ENCODE results near the gene LYPD6.
"Not testable (repeated sequence)": the region's sequence is repeated elsewhere in the genome, so short reads cannot be mapped to it uniquely, and the experiment has no call there.

LYPD6 gene

GRCh38 chr2:149330127-149331022, at the start of gene LYPD6:
TSS of gene LYPD6 (plus strand) at chr2:149330587. CDS start at chr2:149437709, 107,122 bp downstream.
- Histone ChIP-seq H3K9ac (ENCODE audit: low read depth, low read length) (peak within 1 kb of the TSS; percentile 48), H3K4me3 (ENCODE audit: low read depth, low read length) (peak within 1 kb of the TSS; percentile 90), H3K36me3 (ENCODE audit: control insufficient read depth, insufficient read depth, low read length) (no peaks in the 10 kb centered on the region), H3K9me3 (ENCODE audit: control insufficient read depth, insufficient read depth, low read length) (no peaks in the 10 kb centered on the region), H3K27me3 (ENCODE audit: control insufficient read depth, insufficient read depth, low read length) (peaks cover 8% of the 10 kb centered on the region), H3K4me1 (ENCODE audit: control insufficient read depth, insufficient read depth, low read length) (peaks cover 12% of the 10 kb centered on the region)

GRCh38 chr2:149281441-149281840, 48.9 kb upstream of the LYPD6 start:
- H3K4me1 ChIP-seq (ENCODE audit: control insufficient read depth, insufficient read depth, low read length) = no peaks in the 10 kb centered on the region
- no peak overlapping the region for H3K9ac ChIP-seq (ENCODE audit: low read depth, low read length)
- no peaks in the 10 kb centered on the region for H3K27me3 ChIP-seq (ENCODE audit: control insufficient read depth, insufficient read depth, low read length)
- no peaks in the 10 kb centered on the region for H3K9me3 ChIP-seq (ENCODE audit: control insufficient read depth, insufficient read depth, low read length)
- H3K4me3 ChIP-seq (ENCODE audit: low read depth, low read length) = no peak overlapping the region
- H3K36me3 ChIP-seq (ENCODE audit: control insufficient read depth, insufficient read depth, low read length) = no peaks in the 10 kb centered on the region

GRCh38 chr2:149290662-149291061, 39.7 kb upstream of the LYPD6 start:
- Histone ChIP-seq H3K27me3 (ENCODE audit: control insufficient read depth, insufficient read depth, low read length) (peaks cover 7% of the 10 kb centered on the region), H3K9ac (ENCODE audit: low read depth, low read length) (no peak overlapping the region), H3K4me1 (ENCODE audit: control insufficient read depth, insufficient read depth, low read length) (peaks cover 29% of the 10 kb centered on the region), H3K36me3 (ENCODE audit: control insufficient read depth, insufficient read depth, low read length) (no peaks in the 10 kb centered on the region), H3K4me3 (ENCODE audit: low read depth, low read length) (no peak overlapping the region), H3K9me3 (ENCODE audit: control insufficient read depth, insufficient read depth, low read length) (no peaks in the 10 kb centered on the region)

GRCh38 chr2:149291881-149292280, 38.5 kb upstream of the LYPD6 start:
- Histone ChIP-seq H3K4me1 (ENCODE audit: control insufficient read depth, insufficient read depth, low read length) (peaks cover 29% of the 10 kb centered on the region), H3K9ac (ENCODE audit: low read depth, low read length) (no peak overlapping the region), H3K4me3 (ENCODE audit: low read depth, low read length) (no peak overlapping the region), H3K27me3 (ENCODE audit: control insufficient read depth, insufficient read depth, low read length) (peaks cover 10% of the 10 kb centered on the region), H3K36me3 (ENCODE audit: control insufficient read depth, insufficient read depth, low read length) (no peaks in the 10 kb centered on the region), H3K9me3 (ENCODE audit: control insufficient read depth, insufficient read depth, low read length) (no peaks in the 10 kb centered on the region)

GRCh38 chr2:149296031-149296430, 34.4 kb upstream of the LYPD6 start:
- H3K9ac ChIP-seq (ENCODE audit: low read depth, low read length) = no peak overlapping the region
- no peaks in the 10 kb centered on the region for H3K36me3 ChIP-seq (ENCODE audit: control insufficient read depth, insufficient read depth, low read length)
- H3K4me3 ChIP-seq (ENCODE audit: low read depth, low read length) = no peak overlapping the region
- H3K9me3 ChIP-seq (ENCODE audit: control insufficient read depth, insufficient read depth, low read length) = no peaks in the 10 kb centered on the region
- peaks cover 10% of the 10 kb centered on the region for H3K27me3 ChIP-seq (ENCODE audit: control insufficient read depth, insufficient read depth, low read length)
- peaks cover 22% of the 10 kb centered on the region for H3K4me1 ChIP-seq (ENCODE audit: control insufficient read depth, insufficient read depth, low read length)

- H3K4me1 ChIP-seq (ENCODE audit: control insufficient read depth, insufficient read depth, low read length) = no peaks in the 10 kb centered on the region
- no peak overlapping the region for H3K9ac ChIP-seq (ENCODE audit: low read depth, low read length)
- no peaks in the 10 kb centered on the region for H3K36me3 ChIP-seq (ENCODE audit: control insufficient read depth, insufficient read depth, low read length)
- no peaks in the 10 kb centered on the region for H3K9me3 ChIP-seq (ENCODE audit: control insufficient read depth, insufficient read depth, low read length)
- no peak overlapping the region for H3K4me3 ChIP-seq (ENCODE audit: low read depth, low read length)
- H3K27me3 ChIP-seq (ENCODE audit: control insufficient read depth, insufficient read depth, low read length) = no peaks in the 10 kb centered on the region
Observed at GRCh38 chr2:149307014-149307413, 23.4 kb upstream of the LYPD6 start.

- Histone ChIP-seq H3K4me3 (ENCODE audit: low read depth, low read length) (no peak overlapping the region), H3K9me3 (ENCODE audit: control insufficient read depth, insufficient read depth, low read length) (no peaks in the 10 kb centered on the region), H3K27me3 (ENCODE audit: control insufficient read depth, insufficient read depth, low read length) (no peaks in the 10 kb centered on the region), H3K9ac (ENCODE audit: low read depth, low read length) (no peak overlapping the region), H3K4me1 (ENCODE audit: control insufficient read depth, insufficient read depth, low read length) (peaks cover 13% of the 10 kb centered on the region), H3K36me3 (ENCODE audit: control insufficient read depth, insufficient read depth, low read length) (no peaks in the 10 kb centered on the region)
Observed at GRCh38 chr2:149310349-149310748, 20.0 kb upstream of the LYPD6 start.

- Histone ChIP-seq H3K27me3 (ENCODE audit: control insufficient read depth, insufficient read depth, low read length) (no peaks in the 10 kb centered on the region), H3K4me3 (ENCODE audit: low read depth, low read length) (no peak overlapping the region), H3K36me3 (ENCODE audit: control insufficient read depth, insufficient read depth, low read length) (no peaks in the 10 kb centered on the region), H3K4me1 (ENCODE audit: control insufficient read depth, insufficient read depth, low read length) (peaks cover 20% of the 10 kb centered on the region), H3K9ac (ENCODE audit: low read depth, low read length) (no peak overlapping the region), H3K9me3 (ENCODE audit: control insufficient read depth, insufficient read depth, low read length) (no peaks in the 10 kb centered on the region)
Observed at GRCh38 chr2:149312039-149312438, 18.3 kb upstream of the LYPD6 start.

GRCh38 chr2:149313512-149313972, 16.8 kb upstream of the LYPD6 start:
- Histone ChIP-seq H3K36me3 (ENCODE audit: control insufficient read depth, insufficient read depth, low read length) (no peaks in the 10 kb centered on the region), H3K9me3 (ENCODE audit: control insufficient read depth, insufficient read depth, low read length) (no peaks in the 10 kb centered on the region), H3K4me3 (ENCODE audit: low read depth, low read length) (no peak overlapping the region), H3K27me3 (ENCODE audit: control insufficient read depth, insufficient read depth, low read length) (no peaks in the 10 kb centered on the region), H3K4me1 (ENCODE audit: control insufficient read depth, insufficient read depth, low read length) (peaks cover 20% of the 10 kb centered on the region), H3K9ac (ENCODE audit: low read depth, low read length) (no peak overlapping the region)

GRCh38 chr2:149314687-149315086, 15.7 kb upstream of the LYPD6 start:
- H3K9ac ChIP-seq (ENCODE audit: low read depth, low read length) = no peak overlapping the region
- H3K4me3 ChIP-seq (ENCODE audit: low read depth, low read length) = no peak overlapping the region
- H3K27me3 ChIP-seq (ENCODE audit: control insufficient read depth, insufficient read depth, low read length) = no peaks in the 10 kb centered on the region
- no peaks in the 10 kb centered on the region for H3K36me3 ChIP-seq (ENCODE audit: control insufficient read depth, insufficient read depth, low read length)
- no peaks in the 10 kb centered on the region for H3K9me3 ChIP-seq (ENCODE audit: control insufficient read depth, insufficient read depth, low read length)
- peaks cover 20% of the 10 kb centered on the region for H3K4me1 ChIP-seq (ENCODE audit: control insufficient read depth, insufficient read depth, low read length)

- H3K9ac ChIP-seq (ENCODE audit: low read depth, low read length) = no peak overlapping the region
- H3K36me3 ChIP-seq (ENCODE audit: control insufficient read depth, insufficient read depth, low read length) = no peaks in the 10 kb centered on the region
- no peaks in the 10 kb centered on the region for H3K9me3 ChIP-seq (ENCODE audit: control insufficient read depth, insufficient read depth, low read length)
- H3K27me3 ChIP-seq (ENCODE audit: control insufficient read depth, insufficient read depth, low read length) = no peaks in the 10 kb centered on the region
- no peak overlapping the region for H3K4me3 ChIP-seq (ENCODE audit: low read depth, low read length)
- peaks cover 20% of the 10 kb centered on the region for H3K4me1 ChIP-seq (ENCODE audit: control insufficient read depth, insufficient read depth, low read length)
Observed at GRCh38 chr2:149315461-149315860, 14.9 kb upstream of the LYPD6 start.

GRCh38 chr2:149318566-149318965, 11.8 kb upstream of the LYPD6 start:
- H3K27me3 ChIP-seq (ENCODE audit: control insufficient read depth, insufficient read depth, low read length); H3K9me3 ChIP-seq (ENCODE audit: control insufficient read depth, insufficient read depth, low read length); H3K36me3 ChIP-seq (ENCODE audit: control insufficient read depth, insufficient read depth, low read length); H3K9ac ChIP-seq (ENCODE audit: low read depth, low read length); H3K4me3 ChIP-seq (ENCODE audit: low read depth, low read length): not testable (repeated sequence)
- H3K4me1 ChIP-seq (ENCODE audit: control insufficient read depth, insufficient read depth, low read length) = peaks cover 20% of the 10 kb centered on the region

Measured in iPS-15b (cell line).